ENCODE results near the gene THNSL1. TPM values are rescaled to one million over a fixed set of nuclear protein-coding genes. Genes with fewer than 3 reads are reported as not detected.

Gene THNSL1
- total RNA-seq, 1 experiment from 2014 or later = 6.5 TPM

DNA sequence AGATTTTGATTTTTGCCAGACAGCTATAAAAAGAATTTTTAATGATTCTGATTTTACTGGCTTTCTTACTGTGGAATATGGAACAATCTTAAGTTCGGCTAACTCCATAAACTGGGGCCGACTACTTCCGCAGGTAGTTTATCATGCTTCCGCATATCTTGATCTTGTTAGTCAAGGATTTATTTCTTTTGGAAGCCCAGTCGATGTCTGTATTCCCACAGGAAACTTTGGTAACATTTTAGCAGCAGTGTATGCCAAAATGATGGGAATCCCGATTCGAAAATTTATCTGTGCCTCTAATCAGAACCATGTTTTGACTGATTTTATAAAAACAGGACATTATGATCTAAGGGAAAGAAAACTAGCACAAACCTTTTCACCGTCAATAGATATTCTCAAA lies 8.1 kb downstream of the THNSL1 start:
- Histone ChIP-seq H3K9me3 (replicated peaks) (no peaks in the 10 kb centered on the region), H3K27ac (no peak overlapping the region), H3K4me3 (no peak overlapping the region), H3K36me3 (no peaks in the 10 kb centered on the region), H3K27me3 (no peaks in the 10 kb centered on the region), H3K4me1 (no peaks in the 10 kb centered on the region)
- no peak for DNase-seq

DNA sequence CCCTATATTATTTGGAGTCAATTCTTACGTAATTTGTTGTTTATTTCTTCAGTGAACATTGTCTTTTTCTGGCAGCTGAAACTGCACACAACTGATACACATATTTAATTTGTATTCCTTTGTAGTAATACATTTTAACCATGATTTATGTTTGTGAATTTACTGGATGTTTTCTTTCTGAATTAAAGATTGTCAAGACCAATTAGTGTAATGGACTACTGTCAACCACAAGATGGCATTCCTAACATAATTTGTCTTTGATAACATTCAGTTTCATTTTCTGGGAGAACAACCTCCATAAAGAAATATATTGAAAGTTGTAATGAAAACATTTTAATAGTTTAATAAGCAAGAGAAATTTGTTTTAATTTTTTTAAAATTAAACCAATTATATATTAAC lies 10.1 kb downstream of the THNSL1 start:
- no peaks in the 10 kb centered on the region for H3K9me3 ChIP-seq (replicated peaks)
- H3K4me1 ChIP-seq = no peaks in the 10 kb centered on the region
- no peak overlapping the region for H3K4me3 ChIP-seq
- H3K27ac ChIP-seq = no peak overlapping the region
- no peak for DNase-seq
- H3K27me3 ChIP-seq = no peaks in the 10 kb centered on the region
- no peaks in the 10 kb centered on the region for H3K36me3 ChIP-seq

DNA sequence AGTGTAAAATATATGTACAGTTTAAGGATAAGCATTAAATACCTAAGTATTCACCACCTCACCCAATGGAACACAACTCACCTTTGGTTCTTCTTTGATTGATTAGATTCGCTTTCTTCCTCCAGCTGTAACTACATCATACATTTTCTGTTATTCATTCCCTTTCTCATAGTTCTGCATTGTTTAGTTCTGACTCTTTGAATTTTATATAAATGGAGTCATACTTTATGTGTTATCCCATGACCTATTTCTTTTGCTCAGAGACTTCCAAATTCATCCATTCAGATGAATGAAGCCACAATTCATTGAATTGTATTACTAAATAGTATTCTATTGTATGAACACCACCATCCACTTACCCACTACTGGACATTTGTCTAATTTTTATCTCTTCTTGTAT lies 12.3 kb downstream of the THNSL1 start:
- no peak overlapping the region for H3K27ac ChIP-seq
- no peaks in the 10 kb centered on the region for H3K36me3 ChIP-seq
- H3K4me1 ChIP-seq = no peaks in the 10 kb centered on the region
- DNase-seq = no peak
- H3K9me3 ChIP-seq (replicated peaks) = no peaks in the 10 kb centered on the region
- H3K4me3 ChIP-seq = no peak overlapping the region
- no peaks in the 10 kb centered on the region for H3K27me3 ChIP-seq

DNA sequence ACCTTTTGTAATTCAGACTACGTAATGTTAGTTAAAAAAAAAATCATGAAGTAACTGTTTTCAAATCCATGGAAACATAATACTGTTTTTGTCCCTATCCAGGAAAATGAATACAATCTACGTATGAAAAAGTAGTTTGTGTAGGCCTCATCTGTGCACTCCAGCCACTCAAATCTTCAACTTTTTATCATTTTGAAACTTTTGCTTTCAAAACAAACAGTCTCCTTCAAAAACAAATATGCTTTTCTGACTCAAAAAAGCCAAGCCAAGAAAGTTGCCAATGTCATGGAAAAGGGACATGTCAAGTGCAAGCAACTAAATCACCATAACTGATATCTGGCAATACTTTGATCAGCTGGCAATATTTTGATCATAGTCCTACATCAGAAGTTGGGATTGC lies 13.1 kb downstream of the THNSL1 start:
- H3K27me3 ChIP-seq = no peaks in the 10 kb centered on the region
- H3K9me3 ChIP-seq (replicated peaks) = no peaks in the 10 kb centered on the region
- DNase-seq = no peak
- H3K4me3 ChIP-seq = no peak overlapping the region
- no peaks in the 10 kb centered on the region for H3K36me3 ChIP-seq
- no peaks in the 10 kb centered on the region for H3K4me1 ChIP-seq
- no peak overlapping the region for H3K27ac ChIP-seq

DNA sequence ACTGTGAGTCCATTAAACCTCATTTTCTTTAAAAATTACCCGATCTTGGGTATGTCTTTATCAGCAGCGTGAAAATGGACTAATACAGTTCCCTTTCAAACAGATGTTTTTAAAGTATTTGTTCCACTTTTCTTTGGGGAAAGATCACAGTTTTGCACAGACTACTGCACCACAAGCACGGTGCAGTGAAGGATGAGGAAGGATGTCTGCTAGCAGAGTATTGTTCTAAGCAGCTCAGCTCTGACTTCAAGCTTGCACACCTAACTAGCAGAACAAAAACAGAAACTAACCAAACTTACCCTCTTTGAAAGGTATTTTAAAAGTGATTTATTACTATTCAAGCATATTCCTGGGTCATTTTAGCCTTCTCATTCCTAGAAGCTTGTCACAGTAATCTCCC lies 20.0 kb downstream of the THNSL1 start:
- no peak for DNase-seq
- Histone ChIP-seq H3K36me3 (no peaks in the 10 kb centered on the region), H3K27ac (no peak overlapping the region), H3K27me3 (no peaks in the 10 kb centered on the region), H3K4me3 (no peak overlapping the region), H3K9me3 (replicated peaks) (no peaks in the 10 kb centered on the region), H3K4me1 (no peaks in the 10 kb centered on the region)

DNA sequence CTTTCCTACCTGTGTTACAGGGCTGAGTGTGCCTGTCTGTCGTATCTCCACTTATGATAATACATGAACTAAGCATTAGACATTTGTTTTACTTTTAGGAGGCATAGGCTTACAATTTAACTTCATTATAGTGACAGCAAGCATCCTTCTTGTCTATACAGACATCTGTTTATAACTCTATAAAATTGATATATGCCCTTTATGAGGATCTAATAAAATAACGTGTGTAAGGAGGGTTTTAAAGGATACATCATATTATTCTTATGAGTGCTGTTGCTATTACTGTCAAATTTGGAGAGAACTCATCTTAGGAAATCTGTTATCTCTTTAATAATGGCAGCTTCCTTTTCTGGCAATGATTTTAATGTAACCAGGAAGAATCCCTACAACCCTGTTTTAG lies 21.9 kb downstream of the THNSL1 start:
- H3K27me3 ChIP-seq = no peaks in the 10 kb centered on the region
- no peaks in the 10 kb centered on the region for H3K36me3 ChIP-seq
- DNase-seq = no peak
- H3K27ac ChIP-seq = no peak overlapping the region
- H3K4me1 ChIP-seq = no peaks in the 10 kb centered on the region
- H3K4me3 ChIP-seq = no peak overlapping the region
- no peaks in the 10 kb centered on the region for H3K9me3 ChIP-seq (replicated peaks)

DNA sequence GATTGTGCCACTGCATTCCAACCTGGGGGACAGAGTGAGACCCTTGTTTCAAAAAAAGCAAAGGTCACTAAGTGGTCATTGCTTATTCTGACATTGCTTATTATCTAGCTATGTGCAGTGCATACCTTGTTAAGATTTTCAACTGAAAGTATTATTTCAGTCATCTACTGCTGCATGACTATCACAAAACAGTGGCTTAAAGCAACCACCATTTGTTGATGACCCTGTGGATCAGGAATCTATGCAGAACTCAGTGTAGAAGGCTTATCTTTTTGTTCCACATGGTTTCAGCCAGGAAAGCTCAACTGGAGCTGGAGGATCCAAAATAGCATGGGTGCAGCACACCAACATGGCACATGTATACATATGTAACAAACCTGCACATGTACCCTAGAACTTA lies 23.1 kb downstream of the THNSL1 start:
- Histone ChIP-seq H3K27me3 (no peaks in the 10 kb centered on the region), H3K36me3 (no peaks in the 10 kb centered on the region), H3K27ac (no peak overlapping the region), H3K4me1 (no peaks in the 10 kb centered on the region), H3K4me3 (no peak overlapping the region), H3K9me3 (replicated peaks) (no peaks in the 10 kb centered on the region)
- DNase-seq = no peak

DNA sequence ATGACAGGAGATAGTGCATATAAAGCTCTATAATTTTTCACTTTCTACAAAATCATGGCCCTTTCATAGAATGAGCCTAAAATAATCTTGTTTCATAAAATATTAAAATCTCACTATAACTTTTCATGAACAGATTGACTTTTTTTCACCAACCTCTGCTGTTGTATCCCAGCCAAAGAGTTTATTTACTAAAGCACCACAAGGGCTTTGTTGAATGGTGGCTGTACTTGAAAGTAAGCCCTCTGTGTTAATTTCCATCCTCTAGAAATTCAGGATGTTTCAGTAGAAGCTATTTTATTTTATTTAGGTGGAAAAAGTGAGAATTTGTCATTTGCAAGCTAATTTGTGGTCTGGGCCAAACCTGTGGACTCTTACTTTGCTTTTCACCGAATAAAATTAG lies 30.2 kb downstream of the THNSL1 start:
- peaks cover 5% of the 10 kb centered on the region; the same call in 1 of the 2 replicates for H3K27me3 ChIP-seq
- no peaks in the 10 kb centered on the region for H3K36me3 ChIP-seq
- no peaks in the 10 kb centered on the region for H3K4me1 ChIP-seq
- no peak overlapping the region for H3K4me3 ChIP-seq
- no peak for DNase-seq
- 0 out of 2 replicates have a peak, but pooled peaks cover 3% of the 10 kb centered on the region for H3K9me3 ChIP-seq (replicated peaks)
- no peak overlapping the region for H3K27ac ChIP-seq

DNA sequence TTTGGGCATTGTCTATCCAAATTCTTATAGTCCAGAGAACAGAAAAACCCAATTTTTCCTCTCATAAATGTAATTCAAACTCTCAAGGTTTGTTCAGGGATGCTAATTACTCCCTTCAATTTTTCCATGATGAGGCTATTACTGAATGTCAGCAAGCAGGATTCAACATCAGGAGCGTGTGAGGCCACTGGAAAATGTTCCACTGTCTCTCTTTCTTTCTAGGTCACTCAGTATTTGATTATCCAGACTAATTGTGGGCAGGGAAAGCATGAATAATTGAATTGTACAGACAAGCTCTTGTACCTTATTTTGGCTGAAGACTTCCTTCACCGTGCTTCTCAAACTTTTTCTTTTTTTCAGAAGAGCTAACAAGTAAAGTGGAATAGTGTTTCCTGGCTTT lies 30.7 kb downstream of the THNSL1 start:
- Histone ChIP-seq H3K36me3 (no peaks in the 10 kb centered on the region), H3K27ac (no peak overlapping the region), H3K9me3 (replicated peaks) (0 out of 2 replicates have a peak, but pooled peaks cover 3% of the 10 kb centered on the region), H3K27me3 (peaks cover 5% of the 10 kb centered on the region; the same call in 1 of the 2 replicates), H3K4me3 (no peak overlapping the region), H3K4me1 (no peaks in the 10 kb centered on the region)
- no peak for DNase-seq

DNA sequence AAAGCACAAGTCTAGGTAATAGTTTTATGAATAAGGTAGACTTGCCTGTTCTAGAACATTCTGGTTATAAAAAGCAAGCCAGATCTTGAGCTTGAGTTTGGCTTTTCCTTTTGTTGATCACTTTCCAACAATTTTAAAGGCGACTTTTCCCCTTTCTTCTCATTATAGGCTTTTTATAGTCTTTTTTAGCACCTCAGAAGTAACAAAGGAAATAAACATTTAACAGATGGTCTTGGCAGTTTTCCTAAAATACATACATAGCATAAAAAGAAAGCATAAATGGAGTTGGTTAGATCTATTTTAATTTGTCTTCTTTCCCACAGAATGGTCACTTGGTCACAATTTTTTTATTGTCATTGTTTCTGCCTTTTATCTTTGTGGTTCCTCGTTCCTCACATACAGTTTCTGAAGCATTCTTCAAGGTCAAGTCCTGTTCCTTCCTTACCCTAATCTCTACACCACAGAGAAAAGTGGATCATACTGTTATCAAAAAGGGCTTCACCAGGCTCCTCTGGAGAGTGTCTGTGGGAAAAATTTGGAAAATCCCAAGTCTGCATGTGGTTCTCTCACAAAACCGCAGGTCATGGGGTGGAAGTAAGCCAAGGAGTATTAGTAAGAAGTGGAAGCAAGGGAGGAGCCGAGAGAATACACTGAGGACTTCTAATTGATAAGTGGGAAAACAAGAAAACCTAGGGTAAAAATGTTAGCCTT lies 31.3 kb downstream of the THNSL1 start:
- H3K4me3 ChIP-seq = no peak overlapping the region
- DNase-seq = no peak
- 0 out of 2 replicates have a peak, but pooled peaks cover 3% of the 10 kb centered on the region for H3K9me3 ChIP-seq (replicated peaks)
- H3K27me3 ChIP-seq = peaks cover 5% of the 10 kb centered on the region; the same call in 1 of the 2 replicates
- H3K36me3 ChIP-seq = no peaks in the 10 kb centered on the region
- no peak overlapping the region for H3K27ac ChIP-seq
- no peaks in the 10 kb centered on the region for H3K4me1 ChIP-seq

DNA sequence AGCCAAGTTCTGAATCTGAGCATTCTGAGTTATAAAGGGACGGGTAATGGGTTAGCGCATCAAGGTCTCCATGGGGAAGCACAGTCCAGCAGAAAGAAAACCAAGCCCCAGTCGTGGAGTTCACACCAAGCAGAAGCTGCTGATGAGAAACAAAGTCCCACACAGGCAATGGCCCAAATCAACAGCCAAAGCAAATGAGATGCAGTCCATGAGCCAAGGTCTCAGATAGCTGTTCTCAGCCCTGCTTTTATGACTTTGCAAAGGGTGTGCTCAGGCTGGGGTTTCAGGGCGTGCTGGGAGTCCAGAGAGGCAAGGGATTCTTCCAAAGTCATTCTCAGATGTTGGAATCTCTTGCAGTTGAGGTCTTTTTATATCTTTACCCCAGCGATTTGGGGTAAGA lies 32.0 kb downstream of the THNSL1 start:
- H3K27ac ChIP-seq = no peak overlapping the region
- H3K27me3 ChIP-seq = peaks cover 5% of the 10 kb centered on the region; the same call in 1 of the 2 replicates
- H3K4me1 ChIP-seq = no peaks in the 10 kb centered on the region
- no peaks in the 10 kb centered on the region for H3K36me3 ChIP-seq
- H3K4me3 ChIP-seq = no peak overlapping the region
- no peak for DNase-seq
- 0 out of 2 replicates have a peak, but pooled peaks cover 3% of the 10 kb centered on the region for H3K9me3 ChIP-seq (replicated peaks)

DNA sequence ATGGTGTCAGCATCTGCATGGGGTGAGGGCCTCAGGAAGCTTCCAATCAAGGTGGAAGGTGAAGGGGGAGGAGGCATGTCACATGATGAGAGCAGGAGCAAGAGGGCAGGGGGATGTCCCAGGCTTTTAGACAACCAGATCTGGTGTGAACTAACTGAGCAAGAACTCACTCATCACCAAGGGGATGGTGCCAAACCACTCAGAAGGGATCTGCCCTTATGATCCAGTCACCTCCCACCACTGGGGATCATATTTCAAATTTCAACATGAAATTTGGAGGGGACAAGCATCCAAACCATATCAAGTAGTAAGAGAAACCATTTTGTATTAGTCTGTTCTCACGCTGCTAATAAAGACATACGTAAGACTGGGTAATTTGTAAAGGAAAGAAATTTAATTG lies 33.6 kb downstream of the THNSL1 start:
- H3K4me1 ChIP-seq = no peaks in the 10 kb centered on the region
- no peak overlapping the region for H3K27ac ChIP-seq
- DNase-seq = no peak

DNA sequence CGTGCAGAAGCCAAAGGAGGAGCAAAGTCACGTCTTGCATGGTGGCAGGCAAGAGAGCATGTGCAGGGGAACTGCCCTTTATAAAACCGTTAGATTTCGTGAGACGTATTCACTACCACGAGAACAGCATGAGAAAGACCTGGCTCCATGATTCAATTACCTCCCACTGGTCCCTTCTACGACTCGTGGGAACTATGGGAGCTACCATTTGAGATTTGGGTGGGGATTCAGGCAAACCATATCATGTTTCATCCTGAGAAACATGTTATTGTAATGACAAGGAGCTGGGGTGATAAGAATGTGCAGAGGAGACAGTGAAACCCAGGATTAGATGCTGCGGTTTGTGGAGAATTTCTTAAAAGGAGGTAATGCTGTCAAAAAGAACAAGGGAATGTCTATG lies 34.0 kb downstream of the THNSL1 start:
- no peak for DNase-seq
- no peaks in the 10 kb centered on the region for H3K4me1 ChIP-seq

More for the DNA sequence above, 33.6 kb downstream of the THNSL1 start:
- Histone ChIP-seq H3K27me3 (peaks cover 5% of the 10 kb centered on the region; the same call in 1 of the 2 replicates), H3K9me3 (replicated peaks) (0 out of 2 replicates have a peak, but pooled peaks cover 3% of the 10 kb centered on the region), H3K36me3 (no peaks in the 10 kb centered on the region), H3K4me3 (no peak overlapping the region)

DNA sequence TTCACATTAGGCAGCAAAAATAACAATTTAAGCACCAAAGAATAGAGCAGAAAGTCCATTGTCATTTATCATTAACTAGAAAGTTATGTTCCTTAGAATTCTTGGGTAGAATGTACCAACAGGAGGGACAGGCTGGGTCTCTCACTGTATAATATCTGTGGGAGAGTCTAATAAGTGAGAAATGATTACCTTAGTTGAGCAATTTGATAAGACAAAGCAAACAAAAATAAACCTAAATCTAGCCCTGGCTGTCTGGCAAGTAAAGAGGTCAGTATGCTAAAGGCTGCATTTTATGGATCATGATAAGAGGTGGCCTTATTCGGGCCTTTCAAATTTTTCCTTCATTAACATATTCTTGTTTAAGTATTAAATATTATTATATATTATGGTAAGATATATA lies 35.6 kb downstream of the THNSL1 start:
- H3K4me1 ChIP-seq = no peaks in the 10 kb centered on the region
- DNase-seq = no peak
- H3K27me3 ChIP-seq = no peaks in the 10 kb centered on the region; the same call in 1 of the 2 replicates
- no peaks in the 10 kb centered on the region for H3K36me3 ChIP-seq
- H3K27ac ChIP-seq = no peak overlapping the region
- no peak overlapping the region for H3K4me3 ChIP-seq
- H3K9me3 ChIP-seq (replicated peaks) = 0 out of 2 replicates have a peak, but pooled peaks cover 3% of the 10 kb centered on the region

More for the DNA sequence above, 34.0 kb downstream of the THNSL1 start:
- H3K4me3 ChIP-seq = no peak overlapping the region
- no peaks in the 10 kb centered on the region for H3K36me3 ChIP-seq
- peaks cover 5% of the 10 kb centered on the region; the same call in 1 of the 2 replicates for H3K27me3 ChIP-seq
- H3K9me3 ChIP-seq (replicated peaks) = 0 out of 2 replicates have a peak, but pooled peaks cover 3% of the 10 kb centered on the region
- no peak overlapping the region for H3K27ac ChIP-seq

DNA sequence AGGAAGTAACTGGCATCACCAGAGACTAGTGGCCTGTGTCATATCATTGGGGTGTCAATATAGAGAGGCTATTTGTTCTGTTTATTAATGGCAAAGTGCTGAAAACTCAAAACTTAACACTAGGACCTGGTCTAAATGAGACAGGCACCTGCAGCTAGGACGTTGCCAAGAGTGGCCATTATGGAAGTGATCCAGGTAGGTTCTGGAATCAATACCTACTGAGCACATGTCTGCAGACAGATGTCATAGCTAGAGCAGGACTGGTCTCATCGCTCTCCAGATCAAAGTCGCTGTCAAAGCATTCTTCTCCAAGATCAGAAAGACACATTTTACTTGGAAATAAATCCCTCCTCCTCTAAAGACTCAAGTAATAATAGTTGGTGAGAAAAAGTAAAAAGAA lies 40.3 kb downstream of the THNSL1 start:
- Histone ChIP-seq H3K9me3 (replicated peaks) (no peaks in the 10 kb centered on the region), H3K36me3 (no peaks in the 10 kb centered on the region), H3K27ac (no peak overlapping the region), H3K4me1 (peaks cover 11% of the 10 kb centered on the region; the same call in 1 of the 2 replicates), H3K4me3 (no peak overlapping the region), H3K27me3 (no peaks in the 10 kb centered on the region)
- DNase-seq = no peak

DNA sequence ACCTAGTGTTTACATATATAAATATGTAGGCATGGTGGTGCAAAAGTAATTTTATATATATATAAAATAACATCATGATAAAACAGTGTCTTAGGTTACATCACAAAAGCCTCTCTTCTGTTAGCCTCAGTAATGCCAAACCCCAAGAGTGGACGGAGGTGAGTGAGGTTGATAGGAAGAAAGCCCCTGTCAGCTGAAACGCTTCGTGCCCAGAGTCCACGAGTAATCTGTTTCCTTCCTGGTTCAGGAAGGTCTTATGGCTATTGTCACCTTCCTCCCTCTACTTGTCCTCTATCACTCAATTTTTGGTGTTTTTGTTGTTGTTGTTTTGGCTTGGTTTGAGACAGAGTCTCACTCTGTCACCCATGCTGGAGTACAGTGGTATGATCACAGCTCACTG lies 41.5 kb downstream of the THNSL1 start:
- no peaks in the 10 kb centered on the region for H3K27me3 ChIP-seq
- H3K36me3 ChIP-seq = no peaks in the 10 kb centered on the region
- H3K27ac ChIP-seq = no peak overlapping the region
- no peak overlapping the region for H3K4me3 ChIP-seq
- H3K9me3 ChIP-seq (replicated peaks) = no peaks in the 10 kb centered on the region
- H3K4me1 ChIP-seq = peaks cover 14% of the 10 kb centered on the region; the same call in 1 of the 2 replicates
- no peak for DNase-seq

Data from SJCRH30 (cell line).